IMR-90 (cell line): ENCODE data around the gene MEX3A.

Source experiments
- CEBPB ChIP-seq: IDR thresholded peaks from 2 replicates; pipeline ENCODE4 v1.6.1; 2012; ENCODE audit warnings: low read depth, low read length, improper control_type of control experiment
- CHD1 ChIP-seq: IDR thresholded peaks from 2 replicates; pipeline ENCODE4 v1.6.1; 2012; ENCODE audit warnings: low read depth, low read length, improper control_type of control experiment
- CTCF ChIP-seq: conservative IDR thresholded peaks from 2 replicates; pipeline ENCODE4 v1.5.1; 2012; ENCODE audit warnings: mild to moderate bottlenecking, low read depth, low read length, improper control_type of control experiment
- ELK1 ChIP-seq: fragments of 150-350 bp; IDR thresholded peaks from 2 replicates; pipeline ENCODE4 v1.6.1; 2016; ENCODE audit warnings: low read depth, mild to moderate bottlenecking, low read length, moderate library complexity, borderline replicate concordance
- POLR2A ChIP-seq: IDR thresholded peaks from 2 replicates; pipeline ENCODE4 v1.6.1; 2012; ENCODE audit warnings: mild to moderate bottlenecking, low read depth, low read length
- RAD21 ChIP-seq: IDR thresholded peaks from 2 replicates; pipeline ENCODE4 v1.6.1; 2012; ENCODE audit warnings: low read length, improper control_type of control experiment
- SMC3 ChIP-seq: fragments of 150-350 bp; IDR thresholded peaks from 2 replicates; pipeline ENCODE4 v1.6.1; 2016; ENCODE audit warnings: low read depth, mild to moderate bottlenecking, antibody characterized with exemption, low read length, moderate library complexity
- USF2 ChIP-seq: fragments of 150-350 bp; IDR thresholded peaks from 2 replicates; pipeline ENCODE4 v1.6.1; 2017; ENCODE audit warnings: mild to moderate bottlenecking, antibody characterized with exemption, low read length, low read depth

GRCh38 chr1:156079762-156080161, 2.5 kb downstream of the MEX3A start:
- no peak for TF ChIP-seq POLR2A
- no peak for TF ChIP-seq USF2
- no peak for TF ChIP-seq CTCF
- no peak for TF ChIP-seq CHD1
- no peak for TF ChIP-seq RAD21
- no peak for TF ChIP-seq ELK1
- no peak for TF ChIP-seq SMC3
- no peak for TF ChIP-seq CEBPB
